Neural progenitor cell (in vitro differentiated cells): Measurements from ENCODE around the gene ITGA6. TPM values are rescaled to one million over a fixed set of nuclear protein-coding genes. Genes with fewer than 3 reads are reported as not detected.

Experiments
- DNase-seq: peaks from one replicate; pipeline ENCODE4 v3.0.0-alpha.2; 2016; ENCODE audit warnings: low spot score
- H2AFZ ChIP-seq: fragments of 200-600 bp; sonication (generic); replicated peaks from 2 replicates; pipeline ENCODE4 v1.6.1; 2016; ENCODE audit warnings: antibody characterized with exemption
- H3F3A ChIP-seq: fragments of 200-600 bp; sonication (generic); 2 replicates; pipeline ENCODE4 v1.6.1; 2016; ENCODE audit warnings: antibody characterized with exemption, low read depth
- H3K27ac ChIP-seq: fragments of 200-600 bp; sonication (generic); 2 replicates; pipeline ENCODE4 v1.5.1; 2016; ENCODE audit warnings: mild to moderate bottlenecking
- H3K27me3 ChIP-seq: fragments of 200-600 bp; sonication (generic); 2 replicates; pipeline ENCODE4 v1.6.1; 2016; ENCODE audit warnings: mild to moderate bottlenecking, moderate library complexity
- H3K36me3 ChIP-seq: fragments of 200-600 bp; sonication (generic); 2 replicates; pipeline ENCODE4 v1.5.1; 2016
- H3K4me1 ChIP-seq: fragments of 200-600 bp; sonication (generic); 2 replicates; pipeline ENCODE4 v1.6.1; 2016; ENCODE audit warnings: mixed run types
- H3K4me2 ChIP-seq: fragments of 200-600 bp; sonication (generic); 2 replicates; pipeline ENCODE4 v1.6.1; 2016
- H3K4me3 ChIP-seq: fragments of 200-600 bp; sonication (generic); 2 replicates; pipeline ENCODE4 v1.5.1; 2016
- H3K79me2 ChIP-seq: fragments of 200-600 bp; sonication (generic); 2 replicates; pipeline ENCODE4 v1.6.1; 2016; ENCODE audit warnings: low read depth
- H3K9ac ChIP-seq: fragments of 200-600 bp; sonication (generic); 2 replicates; pipeline ENCODE4 v1.6.1; 2016
- H3K9me3 ChIP-seq: fragments of 200-600 bp; sonication (generic); 2 replicates; pipeline ENCODE4 v1.5.1; 2016; ENCODE audit warnings: low read depth
- H4K20me1 ChIP-seq: fragments of 200-600 bp; sonication (generic); 2 replicates; pipeline ENCODE4 v1.6.1; 2016; ENCODE audit warnings: low read depth
- H3K27ac Mint-ChIP-seq: 3 replicates; pipeline ENCODE4 v1.8.0; 2021; ENCODE audit warnings: mixed read lengths
- H3K27me3 Mint-ChIP-seq: 2 replicates; pipeline ENCODE4 v1.8.0; 2022; ENCODE audit warnings: low read depth, mild to moderate bottlenecking, inconsistent platforms, moderate library complexity, mixed read lengths; ENCODE audit not compliant: insufficient read depth
- H3K36me3 Mint-ChIP-seq: 3 replicates; pipeline ENCODE4 v1.8.0; 2021; ENCODE audit warnings: mixed read lengths
- H3K4me1 Mint-ChIP-seq: 3 replicates; pipeline ENCODE4 v1.8.0; 2021; ENCODE audit warnings: mixed read lengths
- H3K4me3 Mint-ChIP-seq: 3 replicates; pipeline ENCODE4 v1.8.0; 2021; ENCODE audit warnings: mild to moderate bottlenecking, moderate library complexity, mixed read lengths
- H3K9me3 Mint-ChIP-seq: 3 replicates; pipeline ENCODE4 v1.8.0; 2020; ENCODE audit warnings: mixed read lengths
- CTCF ChIP-seq: fragments of 200-600 bp; sonication (generic); IDR thresholded peaks from 2 replicates; pipeline ENCODE4 v1.5.1; 2017; ENCODE audit warnings: antibody characterized with exemption, mild to moderate bottlenecking
- EZH2 ChIP-seq: fragments of 200-600 bp; sonication (generic); IDR thresholded peaks from 2 replicates; pipeline ENCODE4 v1.6.1; 2017; ENCODE audit warnings: antibody characterized with exemption, mild to moderate bottlenecking, moderate library complexity
- EZH2phosphoT487 ChIP-seq: fragments of 200-600 bp; sonication (generic); IDR thresholded peaks from 2 replicates; pipeline ENCODE4 v1.6.1; 2017; ENCODE audit warnings: antibody characterized with exemption
- total RNA-seq: library from RNA; depleted of rRNA; stranded (reverse); fragments of >200 nt; gene quantifications from 2 replicates; pipeline ENCODE4 v1.2.3, GENCODE V29; 2015; ENCODE audit warnings: low replicate concordance

Gene ITGA6
- total RNA-seq, 1 donor from 2014 or later, result 161 TPM

GRCh38 chr2:172395503-172395902, 31.9 kb upstream of the ITGA6 start:
- Mint-ChIP-seq H3K4me1 (peaks cover 10% of the 10 kb centered on the region), H3K9me3 (no peaks in the 10 kb centered on the region), H3K4me3 (no peak overlapping the region), H3K27me3 (peaks cover 5% of the 10 kb centered on the region), H3K27ac (no peak overlapping the region), H3K36me3 (no peaks in the 10 kb centered on the region)
- H3K36me3 ChIP-seq, result no peaks in the 10 kb centered on the region
- H3K27me3 ChIP-seq, result no peaks in the 10 kb centered on the region
- no peaks in the 10 kb centered on the region for H3K9me3 ChIP-seq
- H3K79me2 ChIP-seq, result no peaks in the 10 kb centered on the region
- no peak for DNase-seq
- H3F3A ChIP-seq, result no peaks in the 10 kb centered on the region
- TF ChIP-seq EZH2 (no peak), CTCF (no peak), EZH2phosphoT487 (no peak)
- peaks cover 15% of the 10 kb centered on the region for H3K4me1 ChIP-seq
- no peak overlapping the region for H3K4me2 ChIP-seq
- no peaks in the 10 kb centered on the region for H4K20me1 ChIP-seq
- no peak overlapping the region for H3K4me3 ChIP-seq
- H3K27ac ChIP-seq, result no peak overlapping the region
- no peak overlapping the region for H3K9ac ChIP-seq
- H2AFZ ChIP-seq, result no peak overlapping the region

GRCh38 chr2:172397148-172397834, 30.1 kb upstream of the ITGA6 start:
- no peaks in the 10 kb centered on the region for H3K27me3 ChIP-seq
- Mint-ChIP-seq H3K9me3 (no peaks in the 10 kb centered on the region), H3K27me3 (peaks cover 5% of the 10 kb centered on the region), H3K4me3 (no peak overlapping the region), H3K27ac (no peak overlapping the region), H3K4me1 (peaks cover 5% of the 10 kb centered on the region), H3K36me3 (no peaks in the 10 kb centered on the region)
- peaks cover 8% of the 10 kb centered on the region for H3K4me1 ChIP-seq
- H3K79me2 ChIP-seq, result no peaks in the 10 kb centered on the region
- no peak overlapping the region for H3K4me3 ChIP-seq
- no peak overlapping the region for H3K9ac ChIP-seq
- no peaks in the 10 kb centered on the region for H3F3A ChIP-seq
- no peak overlapping the region for H3K27ac ChIP-seq
- no peak for DNase-seq
- no peak overlapping the region for H2AFZ ChIP-seq
- H4K20me1 ChIP-seq, result no peaks in the 10 kb centered on the region
- H3K4me2 ChIP-seq, result no peak overlapping the region
- TF ChIP-seq EZH2 (no peak), EZH2phosphoT487 (no peak), CTCF (no peak)
- H3K9me3 ChIP-seq, result no peaks in the 10 kb centered on the region
- H3K36me3 ChIP-seq, result no peaks in the 10 kb centered on the region

- TF ChIP-seq EZH2phosphoT487, result no peak
- TF ChIP-seq CTCF, result no peak
- no peak for TF ChIP-seq EZH2
- no peaks in the 10 kb centered on the region for H3K27me3 ChIP-seq
- H3K9ac ChIP-seq, result no peak overlapping the region
- Mint-ChIP-seq H3K27me3 (peaks cover 4% of the 10 kb centered on the region), H3K9me3 (no peaks in the 10 kb centered on the region), H3K4me3 (no peak overlapping the region), H3K36me3 (no peaks in the 10 kb centered on the region), H3K27ac (no peak overlapping the region), H3K4me1 (peaks cover 7% of the 10 kb centered on the region)
- H3K4me1 ChIP-seq, result peaks cover 8% of the 10 kb centered on the region
- no peak overlapping the region for H3K27ac ChIP-seq
- H4K20me1 ChIP-seq, result no peaks in the 10 kb centered on the region
- no peak overlapping the region for H2AFZ ChIP-seq
- no peak for DNase-seq
- H3K4me3 ChIP-seq, result no peak overlapping the region
- H3K36me3 ChIP-seq, result no peaks in the 10 kb centered on the region
- H3K9me3 ChIP-seq, result no peaks in the 10 kb centered on the region
- no peak overlapping the region for H3K4me2 ChIP-seq
- no peaks in the 10 kb centered on the region for H3F3A ChIP-seq
- no peaks in the 10 kb centered on the region for H3K79me2 ChIP-seq
Observed at GRCh38 chr2:172398440-172398839, 28.9 kb upstream of the ITGA6 start.
